ENCODE results near the gene ERFL.
"Not testable (repeated sequence)": the region's sequence is repeated elsewhere in the genome, so short reads cannot be mapped to it uniquely, and the experiment has no call there.

ERFL gene

GRCh38 chr19:41875973-41876372 is 52.3 kb downstream of the ERFL start:
- not testable (repeated sequence) for DNase-seq

DNA sequence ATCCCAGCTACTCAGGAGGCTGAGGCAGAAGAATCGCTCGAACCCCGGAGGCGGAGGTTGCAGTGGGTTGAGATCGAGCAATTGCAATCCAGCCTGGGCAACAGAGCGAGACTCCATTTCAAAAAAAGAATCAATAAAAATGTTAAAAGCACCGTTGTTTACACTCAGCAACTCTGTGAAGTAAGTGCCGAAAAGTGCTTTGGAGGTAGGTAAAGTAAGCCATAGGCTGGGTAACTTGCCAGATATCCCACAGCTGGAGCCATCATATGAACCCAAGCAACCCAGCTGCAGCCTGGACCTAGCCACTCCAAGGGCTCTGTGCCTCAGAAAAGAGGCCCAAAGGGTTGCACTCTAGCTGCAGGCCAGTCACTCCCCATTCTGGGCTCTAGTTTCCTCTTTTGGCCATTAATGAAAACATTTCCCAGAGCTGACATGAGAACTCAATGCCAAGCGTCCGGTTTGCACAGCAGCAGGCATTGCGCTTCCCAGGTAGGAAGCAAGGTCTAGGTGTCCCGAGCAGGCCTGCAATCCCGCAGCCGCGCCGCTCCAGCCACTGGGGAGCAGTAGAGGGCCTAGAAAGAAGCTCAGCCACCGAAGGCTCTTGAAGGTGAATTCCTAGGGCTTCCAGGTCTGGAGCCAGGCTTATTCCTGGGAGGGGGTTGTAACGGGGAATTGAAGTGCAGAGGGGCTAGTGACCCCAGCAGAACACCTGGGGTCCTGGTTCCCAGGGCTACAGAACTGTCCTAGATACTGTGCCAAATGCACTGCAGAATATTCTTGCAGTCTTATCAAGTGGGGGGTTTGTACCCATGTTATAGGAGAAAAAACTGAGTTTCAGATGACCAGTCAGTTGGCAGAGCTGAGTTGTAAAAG is 55.2 kb downstream of the ERFL start:
- DNase-seq = peak; percentile 58

DNA sequence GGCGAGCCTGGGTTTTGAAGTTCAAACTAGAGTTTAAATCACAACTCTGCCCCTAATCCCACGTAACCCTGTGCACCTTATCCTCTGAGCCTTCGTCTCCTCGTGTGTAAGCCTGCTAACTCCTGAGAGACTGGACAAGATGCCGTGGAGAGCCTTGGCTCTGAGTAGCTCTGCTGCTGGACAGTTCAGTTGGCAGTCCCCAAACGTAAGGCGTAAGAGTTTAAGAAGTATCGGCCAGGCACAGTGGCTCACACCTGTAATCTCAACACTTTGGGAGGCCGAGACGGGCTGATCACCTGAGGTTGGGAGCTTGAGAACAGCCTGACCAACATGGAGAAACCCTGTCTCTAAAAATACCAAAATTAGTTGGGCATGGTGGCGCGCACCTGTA is 55.9 kb downstream of the ERFL start:
- DNase-seq = peak; percentile 15

GRCh38 chr19:41871573-41872383 is 56.5 kb downstream of the ERFL start:
- peak; percentile 20 for DNase-seq

GRCh38 chr19:41870401-41870873 is 57.8 kb downstream of the ERFL start:
- DNase-seq = peak; percentile 28

DNA sequence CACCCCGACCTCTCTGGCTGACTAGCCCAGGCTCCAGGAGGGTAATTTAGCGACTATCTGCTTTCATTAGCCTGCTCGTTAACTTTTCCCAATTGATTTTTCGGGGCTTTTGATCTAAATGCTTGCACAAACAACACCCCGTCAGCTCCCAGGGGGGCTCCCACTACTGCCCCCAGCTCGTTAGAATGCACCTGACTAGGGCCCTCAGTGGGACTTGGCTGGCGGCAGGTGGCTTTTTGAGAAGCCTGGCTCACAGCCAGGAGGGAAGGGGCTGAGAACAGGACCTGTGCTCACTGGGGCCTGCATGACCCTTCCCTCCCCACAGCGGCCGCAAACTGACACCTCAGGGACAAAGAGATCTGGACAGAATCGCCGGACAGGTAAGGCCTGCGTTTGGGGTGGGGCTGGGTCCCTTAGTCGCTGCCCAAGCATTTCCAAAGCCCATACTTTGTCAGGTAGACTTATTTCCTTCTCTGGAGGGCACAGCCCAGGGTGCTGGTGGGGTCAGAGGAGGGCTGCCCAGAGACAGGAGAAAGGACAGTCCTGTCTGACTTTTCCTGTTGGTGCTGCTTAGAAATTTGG is 58.8 kb downstream of the ERFL start:
- no peak for DNase-seq

GRCh38 chr19:41868989-41869300 is 59.3 kb downstream of the ERFL start:
- DNase-seq = no peak

DNA sequence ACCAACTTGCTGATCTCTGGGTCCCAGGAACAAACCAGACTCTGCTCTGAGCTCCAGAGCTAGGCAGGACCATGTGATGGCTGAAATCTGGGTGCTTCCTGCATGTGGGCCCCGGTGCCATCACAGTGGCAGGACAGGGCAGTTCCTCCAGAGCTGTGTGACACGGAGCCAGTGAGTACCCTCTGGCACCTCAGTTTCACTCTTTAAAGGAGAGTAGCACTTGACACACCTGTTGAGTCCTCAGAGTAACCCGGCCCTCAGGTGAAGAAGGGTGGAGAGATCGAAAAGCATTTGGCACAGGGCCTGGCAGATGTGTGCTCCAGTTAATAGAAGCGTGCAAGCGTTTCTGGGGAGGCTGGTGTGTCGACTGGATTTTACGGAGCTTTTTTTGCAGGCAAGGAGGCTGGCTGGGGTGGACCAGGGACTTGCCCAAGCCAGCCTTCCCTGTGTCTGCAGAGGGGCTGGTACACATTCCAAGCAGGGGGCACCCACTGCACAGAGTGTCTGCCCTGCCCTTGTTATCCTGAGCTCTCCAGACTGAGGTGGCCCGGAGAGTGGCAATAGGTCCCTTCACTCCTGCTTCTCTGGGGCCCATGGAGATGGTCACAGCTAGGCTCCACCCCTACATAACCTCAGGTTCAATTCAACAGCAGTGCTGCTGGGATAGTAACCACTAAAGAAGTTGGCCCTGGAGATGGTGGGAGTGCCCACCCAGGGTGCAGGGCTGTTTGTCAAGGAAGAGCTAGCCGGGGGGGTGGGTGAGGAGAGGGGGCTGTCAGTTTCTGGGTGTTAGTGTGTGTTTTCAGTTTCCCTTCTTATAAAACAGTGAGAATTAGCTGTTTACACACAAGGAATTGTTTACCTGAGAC is 59.9 kb downstream of the ERFL start:
- DNase-seq = no peak

DNA sequence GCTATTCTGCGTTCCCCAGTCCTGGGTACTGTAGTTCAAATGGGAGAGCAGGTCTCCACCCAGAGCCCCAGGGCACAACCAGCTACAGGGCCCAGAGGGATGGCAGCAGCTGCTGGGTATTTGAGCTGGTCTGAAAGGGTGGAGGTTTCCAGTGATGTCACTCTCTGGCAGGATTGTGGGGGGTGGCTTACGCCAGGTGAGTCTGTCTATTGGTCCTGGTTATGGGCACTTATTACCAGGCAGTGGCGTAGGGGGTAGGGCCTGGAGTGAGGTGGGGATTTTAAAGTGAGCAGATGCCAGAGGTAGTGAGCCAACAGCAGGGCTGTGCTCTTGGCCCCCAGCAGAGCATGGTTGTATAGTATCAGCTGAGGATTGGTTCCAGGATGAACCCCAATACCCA is 62.0 kb downstream of the ERFL start:
- no peak for DNase-seq

- DNase-seq = no peak
Observed at GRCh38 chr19:41864374-41864773, 63.9 kb downstream of the ERFL start.

GRCh38 chr19:41863209-41863931 is 64.9 kb downstream of the ERFL start:
- DNase-seq = no peak

- no peak for DNase-seq
Observed at GRCh38 chr19:41862445-41862986, 65.7 kb downstream of the ERFL start.

DNA sequence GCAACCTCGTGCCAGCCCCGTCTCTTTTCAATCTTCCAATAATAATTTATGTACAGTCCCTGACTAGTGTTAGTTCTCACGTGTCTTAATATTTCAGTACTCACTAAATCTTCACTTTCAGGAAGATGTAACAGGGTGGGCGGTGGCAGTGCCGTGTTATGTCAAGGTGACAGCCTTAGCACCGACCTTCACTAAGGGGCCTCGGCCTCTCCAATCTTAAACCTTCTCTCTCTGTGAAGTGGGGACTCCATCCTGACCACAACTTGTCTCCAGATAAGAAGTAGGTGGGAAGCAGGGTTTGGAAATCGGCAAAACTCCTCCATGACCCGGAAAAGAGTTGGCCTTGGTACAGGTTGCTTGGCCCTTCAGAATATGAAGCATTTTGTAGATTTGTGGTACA is 66.4 kb downstream of the ERFL start:
- no peak for DNase-seq

DNA sequence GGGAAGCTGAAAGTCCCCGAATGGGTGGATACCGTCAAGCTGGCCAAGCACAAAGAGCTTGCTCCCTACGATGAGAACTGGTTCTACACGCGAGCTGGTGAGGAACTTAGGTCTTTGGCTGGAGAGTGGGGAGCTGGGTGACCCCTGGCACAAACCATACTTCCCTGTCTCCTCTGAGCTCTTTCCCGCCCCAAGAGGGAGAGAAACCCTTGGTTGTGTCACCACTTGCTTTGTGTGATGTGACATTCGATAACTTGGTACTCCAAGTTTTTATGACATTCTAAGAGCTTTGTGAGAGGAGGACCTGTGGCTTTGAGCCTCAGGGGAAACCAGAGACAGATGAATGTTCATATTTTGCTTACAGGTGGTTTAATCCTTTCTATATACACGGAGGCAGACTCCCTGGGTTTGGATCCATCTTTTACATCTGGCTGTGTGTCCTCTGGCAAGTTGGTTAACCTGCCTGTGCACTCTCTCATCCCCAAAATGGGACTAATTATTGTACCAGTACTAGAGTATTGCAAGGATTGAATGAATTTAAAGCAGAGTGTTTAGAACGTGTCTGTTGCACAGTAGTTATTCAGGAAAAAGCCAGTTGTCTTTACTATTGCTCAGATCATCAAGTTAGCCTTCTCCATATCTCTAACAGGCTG is 67.0 kb downstream of the ERFL start:
- no peak for DNase-seq

DNA sequence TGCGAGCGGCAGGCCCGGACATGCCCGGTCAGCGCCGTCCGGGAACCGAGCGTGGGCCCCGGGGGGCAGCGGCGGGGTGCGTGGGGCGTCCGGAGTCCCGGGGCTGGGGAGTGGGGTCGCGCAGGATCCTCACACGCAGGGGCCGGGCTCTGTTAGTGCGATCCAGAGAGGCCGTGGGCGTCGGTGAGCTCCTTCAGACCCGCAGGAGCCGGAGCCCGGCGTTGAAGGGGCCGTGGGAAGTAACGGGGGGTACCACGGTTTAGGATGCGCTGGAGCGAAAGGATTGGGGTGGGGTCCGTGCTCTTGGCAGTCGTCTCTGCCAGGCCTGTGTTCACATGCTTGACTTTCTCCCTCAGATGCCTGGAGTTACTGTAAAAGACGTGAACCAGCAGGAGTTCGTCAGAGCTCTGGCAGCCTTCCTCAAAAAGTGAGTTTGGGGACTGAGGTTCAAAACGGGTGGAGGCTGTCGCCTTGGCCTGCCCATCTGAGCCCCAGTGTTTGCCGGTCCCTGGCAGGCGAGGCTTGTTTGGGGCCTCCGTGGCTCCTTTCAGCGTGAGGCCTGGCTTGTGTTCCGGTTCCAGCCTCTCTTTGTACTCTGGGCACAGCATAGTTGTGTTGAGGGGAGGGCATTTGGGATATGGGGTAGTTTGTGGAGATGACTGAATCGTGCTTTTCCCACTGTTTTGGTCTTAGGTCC is 67.7 kb downstream of the ERFL start:
- DNase-seq = no peak

DNA sequence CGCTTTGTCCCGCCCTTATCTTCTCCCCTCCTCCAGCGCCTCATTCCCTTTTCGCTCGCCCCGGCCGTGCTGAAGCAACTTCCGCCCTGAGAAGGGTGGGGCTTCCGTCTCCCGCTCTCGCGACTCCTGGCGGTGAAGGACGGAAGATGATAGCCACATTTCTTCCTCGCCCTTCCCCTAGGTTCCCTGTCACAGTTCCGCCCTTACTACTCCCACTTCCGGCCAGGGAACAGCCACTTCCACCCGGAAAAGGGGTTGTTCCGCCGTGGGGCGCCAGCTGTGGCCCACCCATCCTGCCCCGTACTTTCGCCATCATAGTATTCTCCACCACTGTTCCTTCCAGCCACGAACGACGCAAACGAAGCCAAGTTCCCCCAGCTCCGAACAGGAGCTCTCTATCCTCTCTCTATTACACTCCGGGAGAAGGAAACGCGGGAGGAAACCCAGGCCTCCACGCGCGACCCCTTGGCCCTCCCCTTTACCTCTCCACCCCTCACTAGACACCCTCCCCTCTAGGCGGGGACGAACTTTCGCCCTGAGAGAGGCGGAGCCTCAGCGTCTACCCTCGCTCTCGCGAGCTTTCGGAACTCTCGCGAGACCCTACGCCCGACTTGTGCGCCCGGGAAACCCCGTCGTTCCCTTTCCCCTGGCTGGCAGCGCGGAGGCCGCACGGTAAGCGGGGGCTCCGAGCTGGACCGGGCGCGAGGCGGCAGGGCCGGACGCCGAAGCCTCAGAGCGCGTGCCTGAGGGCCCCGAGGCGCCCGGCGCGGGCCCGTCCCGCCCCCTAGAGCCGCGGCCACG is 68.4 kb downstream of the ERFL start, which contains the start of gene RPS19:
RPS19 (plus strand) TSS at position 638 of the 801 bp plus-strand sequence. CDS start 520 bp downstream, outside the sequence.
- peak; percentile 98 for DNase-seq

GRCh38 chr19:41859213-41859617 is 69.0 kb downstream of the ERFL start:
- DNase-seq = no peak
